Neutrophil (primary cell): ENCODE results near the gene STXBP2.

Experiments used
- H3K27ac ChIP-seq: fragments of 200-600 bp; sonication (generic); 2 replicates; pipeline ENCODE4 v1.5.1; 2016; ENCODE audit warnings: mild to moderate bottlenecking, moderate library complexity
- H3K27me3 ChIP-seq: fragments of 200-600 bp; sonication (generic); 2 replicates; pipeline ENCODE4 v1.6.0; 2016; ENCODE audit warnings: mild to moderate bottlenecking
- H3K36me3 ChIP-seq: fragments of 200-600 bp; sonication (generic); 2 replicates; pipeline ENCODE4 v1.5.1; 2017
- H3K4me1 ChIP-seq, 2 experiments: fragments of 200-600 bp in 1 of 2; sonication (generic) in 1 of 2; 1 replicate in 1 of 2; 2 replicates in 1 of 2; pipeline versions ENCODE4 v1.5.1 to v1.6.1; 2013 to 2016; ENCODE audit warnings: low read depth in 1 of 2, low read length in 1 of 2, mild to moderate bottlenecking in 1 of 2, moderate library complexity in 1 of 2; ENCODE audit not compliant: control insufficient read depth in 1 of 2, insufficient read depth in 1 of 2
- H3K4me3 ChIP-seq, 2 experiments: fragments of 200-600 bp in 1 of 2; sonication (generic) in 1 of 2; 1 replicate in 1 of 2; 2 replicates in 1 of 2; pipeline ENCODE4 v1.5.1; 2013 to 2016; ENCODE audit warnings: low read depth in 1 of 2, low read length in 1 of 2, mild to moderate bottlenecking in 1 of 2, moderate library complexity in 1 of 2
- H3K9me3 ChIP-seq: fragments of 200-600 bp; sonication (generic); 2 replicates; pipeline ENCODE4 v1.5.1; 2016
- CTCF ChIP-seq: fragments of 200-600 bp; sonication (generic); IDR thresholded peaks from 2 replicates; pipeline ENCODE4 v1.5.1; 2016; ENCODE audit warnings: antibody characterized with exemption

STXBP2 gene

GRCh38 chr19:7637374-7638256 is 705 bp downstream of the STXBP2 start:
- H3K9me3 ChIP-seq = no peaks in the 10 kb centered on the region
- peaks cover 37 to 53% of the 10 kb centered on the region in 2 experiments for H3K4me1 ChIP-seq
- peaks cover 43% of the 10 kb centered on the region for H3K36me3 ChIP-seq
- H3K27ac ChIP-seq = peak overlapping the region; percentile 98
- no peak for TF ChIP-seq CTCF
- H3K27me3 ChIP-seq = no peaks in the 10 kb centered on the region
- peak overlapping the region; percentile 87 to 95 for H3K4me3 ChIP-seq

- H3K4me3 ChIP-seq = peak overlapping the region in 1 of 2 experiments; percentile 95
- no peaks in the 10 kb centered on the region for H3K9me3 ChIP-seq
- peaks cover 44 to 59% of the 10 kb centered on the region in 2 experiments for H3K4me1 ChIP-seq
- TF ChIP-seq CTCF = no peak
- H3K27ac ChIP-seq = peak overlapping the region; percentile 98
- no peaks in the 10 kb centered on the region for H3K27me3 ChIP-seq
- H3K36me3 ChIP-seq = peaks cover 49% of the 10 kb centered on the region
Measured at GRCh38 chr19:7638802-7639465, 2.0 kb downstream of the STXBP2 start.

GRCh38 chr19:7639863-7640348 is 3.0 kb downstream of the STXBP2 start:
- TF ChIP-seq CTCF = no peak
- H3K4me1 ChIP-seq = peaks cover 54 to 68% of the 10 kb centered on the region in 2 experiments

GRCh38 chr19:7640803-7641202 is 3.9 kb downstream of the STXBP2 start:
- no peak overlapping the region for H3K4me3 ChIP-seq
- H3K27me3 ChIP-seq = no peaks in the 10 kb centered on the region
- TF ChIP-seq CTCF = no peak
- no peaks in the 10 kb centered on the region for H3K9me3 ChIP-seq
- no peak overlapping the region for H3K27ac ChIP-seq
- H3K4me1 ChIP-seq = peaks cover 63 to 73% of the 10 kb centered on the region in 2 experiments
- peaks cover 68% of the 10 kb centered on the region for H3K36me3 ChIP-seq

More at GRCh38 chr19:7639863-7640348, 3.0 kb downstream of the STXBP2 start:
- H3K27me3 ChIP-seq = no peaks in the 10 kb centered on the region
- H3K4me3 ChIP-seq = no peak overlapping the region
- peaks cover 59% of the 10 kb centered on the region for H3K36me3 ChIP-seq
- no peaks in the 10 kb centered on the region for H3K9me3 ChIP-seq
- H3K27ac ChIP-seq = peak overlapping the region; percentile 98

- peaks cover 65 to 73% of the 10 kb centered on the region in 2 experiments for H3K4me1 ChIP-seq
- no peak overlapping the region for H3K27ac ChIP-seq
- no peaks in the 10 kb centered on the region for H3K9me3 ChIP-seq
- peaks cover 76% of the 10 kb centered on the region for H3K36me3 ChIP-seq
- no peaks in the 10 kb centered on the region for H3K27me3 ChIP-seq
- H3K4me3 ChIP-seq = no peak overlapping the region
- TF ChIP-seq CTCF = no peak
Measured at GRCh38 chr19:7641290-7642276, 4.7 kb downstream of the STXBP2 start.
